GM23338 (cell line): ENCODE data around the gene MIEN1. TPM values are rescaled to one million over a fixed set of nuclear protein-coding genes. Genes with fewer than 3 reads are reported as not detected.

Experiments
- ATAC-seq: fragments of 200-7000 bp; cut with Tn5 transposase; 3 replicates; pipeline ENCODE4 v1.9.1; 2020
- DNase-seq: peaks from one replicate; pipeline ENCODE4 v3.0.0-alpha.2; 2015; ENCODE audit warnings: low spot score
- H2AFZ ChIP-seq: fragments of 200-600 bp; sonication (generic); 2 replicates; pipeline ENCODE4 v1.8.0; 2016; ENCODE audit warnings: antibody characterized with exemption, mild to moderate bottlenecking, moderate library complexity
- H3F3A ChIP-seq: fragments of 200-600 bp; sonication (generic); replicated peaks from 2 replicates; pipeline ENCODE4 v1.8.0; 2017; ENCODE audit warnings: antibody characterized with exemption, mixed run types, low read depth
- H3K27ac ChIP-seq: fragments of 200-600 bp; sonication (generic); 2 replicates; pipeline ENCODE4 v1.6.1; 2016; ENCODE audit warnings: low read depth
- H3K27me3 ChIP-seq: fragments of 200-600 bp; sonication (generic); 2 replicates; pipeline ENCODE4 v1.8.0; 2016; ENCODE audit warnings: mild to moderate bottlenecking, mixed run types, moderate library complexity; ENCODE audit not compliant: insufficient read depth
- H3K36me3 ChIP-seq: fragments of 200-600 bp; sonication (generic); 2 replicates; pipeline ENCODE4 v1.8.0; 2016; ENCODE audit warnings: mild to moderate bottlenecking; ENCODE audit not compliant: insufficient read depth
- H3K4me1 ChIP-seq: fragments of 200-600 bp; sonication (generic); 2 replicates; pipeline ENCODE4 v1.8.0; 2016; ENCODE audit warnings: mild to moderate bottlenecking, moderate library complexity; ENCODE audit not compliant: insufficient read depth
- H3K4me2 ChIP-seq: fragments of 200-600 bp; sonication (generic); 2 replicates; pipeline ENCODE4 v1.7.1; 2017; ENCODE audit warnings: mixed run types
- H3K4me3 ChIP-seq: fragments of 200-600 bp; sonication (generic); 2 replicates; pipeline ENCODE4 v1.6.1; 2016; ENCODE audit warnings: mixed run types
- H3K79me2 ChIP-seq: fragments of 200-600 bp; sonication (generic); replicated peaks from 2 replicates; pipeline ENCODE4 v1.8.0; 2017; ENCODE audit warnings: mild to moderate bottlenecking; ENCODE audit not compliant: insufficient read depth
- H3K9me2 ChIP-seq: fragments of 200-600 bp; sonication (generic); 2 replicates; pipeline ENCODE4 v1.8.0; 2017; ENCODE audit not compliant: insufficient read depth
- H4K20me1 ChIP-seq: fragments of 200-600 bp; sonication (generic); replicated peaks from 2 replicates; pipeline ENCODE4 v1.8.0; 2017; ENCODE audit warnings: mild to moderate bottlenecking; ENCODE audit not compliant: insufficient read depth
- H3K27ac Mint-ChIP-seq: 2 replicates; pipeline ENCODE4 v1.8.0; 2020; ENCODE audit warnings: inconsistent platforms, mild to moderate bottlenecking, moderate library complexity, mixed read lengths
- H3K27me3 Mint-ChIP-seq: 3 replicates; pipeline ENCODE4 v1.8.0; 2022; ENCODE audit warnings: low read depth, mild to moderate bottlenecking, moderate library complexity, mixed read lengths, inconsistent platforms; ENCODE audit not compliant: insufficient read depth, poor library complexity
- H3K36me3 Mint-ChIP-seq: 3 replicates; pipeline ENCODE4 v1.8.0; 2021; ENCODE audit warnings: low read depth, mild to moderate bottlenecking, inconsistent platforms, moderate library complexity, mixed read lengths
- H3K4me1 Mint-ChIP-seq: 3 replicates; pipeline ENCODE4 v1.8.0; 2020; ENCODE audit warnings: mild to moderate bottlenecking, inconsistent platforms, mixed read lengths
- H3K4me3 Mint-ChIP-seq: 3 replicates; pipeline ENCODE4 v1.8.0; 2021; ENCODE audit warnings: moderate library complexity, mild to moderate bottlenecking, inconsistent platforms, mixed read lengths
- H3K9me3 Mint-ChIP-seq: 3 replicates; pipeline ENCODE4 v1.8.0; 2020; ENCODE audit warnings: moderate library complexity, mild to moderate bottlenecking, inconsistent platforms, mixed read lengths
- CTCF ChIP-seq, 2 experiments: fragments of 200-600 bp in 1 of 2; sonication (generic) in 1 of 2; conservative IDR thresholded peaks; 2 replicates each; pipeline versions ENCODE4 v1.5.1 to v1.6.1; 2016 to 2017; ENCODE audit warnings: antibody characterized with exemption in 2 of 2, low read depth in 2 of 2, mild to moderate bottlenecking in 2 of 2, moderate library complexity in 1 of 2
- ETS1 ChIP-seq: IDR thresholded peaks from 2 replicates; pipeline ENCODE4 v1.6.1; 2016; ENCODE audit warnings: antibody characterized with exemption
- EZH2 ChIP-seq: fragments of 200-600 bp; sonication (generic); IDR thresholded peaks from one replicate; pipeline ENCODE4 v1.8.0; 2017; ENCODE audit warnings: antibody characterized with exemption, mild to moderate bottlenecking, low read depth; ENCODE audit not compliant: unreplicated experiment
- NANOG ChIP-seq: IDR thresholded peaks from 2 replicates; pipeline ENCODE4 v1.6.1; 2016; ENCODE audit warnings: antibody characterized with exemption, borderline replicate concordance
- ZNF462 ChIP-seq: fragments of 250-450 bp; sonication (Bioruptor Pico); IDR thresholded peaks from 2 replicates; pipeline ENCODE4 v1.5.0; 2020; ENCODE audit warnings: mild to moderate bottlenecking, moderate library complexity
- polyA plus RNA-seq: library from polyadenylated mRNA; unstranded; fragments of >200 nt; fragmentation: Nextera tagmentation; extraction: Ambion mirVana; gene quantifications from 2 replicates; pipeline ENCODE4 v1.2.1, GENCODE V29; 2016
- total RNA-seq: library from RNA; depleted of rRNA; stranded (reverse); fragments of >200 nt; shearing (Covaris generic); gene quantifications from 2 replicates; pipeline ENCODE4 v1.2.3, GENCODE V29; 2014

The MIEN1 gene
- total and polyA plus RNA-seq, 2 experiments from 2014 or later = 37.1 to 91.8 TPM

- no peak for TF ChIP-seq EZH2
- no peaks in the 10 kb centered on the region for H3K9me2 ChIP-seq
- peaks cover 18% of the 10 kb centered on the region for H3K27me3 ChIP-seq
- no peak overlapping the region for H3K27ac Mint-ChIP-seq
- peak overlapping the region; percentile 86 for H3K4me3 ChIP-seq
- H3K36me3 ChIP-seq = no peaks in the 10 kb centered on the region
- no peaks in the 10 kb centered on the region for H4K20me1 ChIP-seq
- H3K4me1 Mint-ChIP-seq = peaks cover 45% of the 10 kb centered on the region
- H3K9me3 Mint-ChIP-seq = no peaks in the 10 kb centered on the region; the same call in 2 of the 3 replicates
- no peak overlapping the region for H3K27ac ChIP-seq
- ATAC-seq = peak; percentile 14
- no peaks in the 10 kb centered on the region for H3K79me2 ChIP-seq
- H3K4me2 ChIP-seq = peak overlapping the region; percentile 89
- peak; percentile 62 for DNase-seq
- peak overlapping the region; percentile 98 for H2AFZ ChIP-seq
- peaks cover 14% of the 10 kb centered on the region for H3F3A ChIP-seq
- H3K36me3 Mint-ChIP-seq = no peaks in the 10 kb centered on the region
- H3K4me3 Mint-ChIP-seq = peak overlapping the region; percentile 61
- peaks cover 20% of the 10 kb centered on the region; the same call in 1 of the 2 replicates for H3K4me1 ChIP-seq
- peaks cover 37% of the 10 kb centered on the region for H3K27me3 Mint-ChIP-seq
Measured at GRCh38 chr17:39754958-39755553, 24.7 kb upstream of the MIEN1 start.

GRCh38 chr17:39754161-39754957, 24.0 kb upstream of the MIEN1 start:
- Mint-ChIP-seq H3K9me3 (no peaks in the 10 kb centered on the region; the same call in 2 of the 3 replicates), H3K27ac (no peak overlapping the region), H3K36me3 (no peaks in the 10 kb centered on the region), H3K4me3 (peak overlapping the region; percentile 50; the same call in 2 of the 3 replicates), H3K27me3 (peaks cover 33% of the 10 kb centered on the region), H3K4me1 (peaks cover 45% of the 10 kb centered on the region)
- peaks cover 18% of the 10 kb centered on the region for H3K27me3 ChIP-seq
- ATAC-seq (peak; percentile 71), DNase-seq (peak; percentile 74)
- H2AFZ ChIP-seq = peak overlapping the region; percentile 98
- H3K9me2 ChIP-seq = no peaks in the 10 kb centered on the region
- H3K4me3 ChIP-seq = peak overlapping the region; percentile 86
- H3K79me2 ChIP-seq = no peaks in the 10 kb centered on the region
- H4K20me1 ChIP-seq = no peaks in the 10 kb centered on the region
- H3K4me1 ChIP-seq = peaks cover 20% of the 10 kb centered on the region; the same call in 1 of the 2 replicates
- H3F3A ChIP-seq = peaks cover 14% of the 10 kb centered on the region
- no peak overlapping the region for H3K27ac ChIP-seq
- no peaks in the 10 kb centered on the region for H3K36me3 ChIP-seq
- peak overlapping the region; percentile 89 for H3K4me2 ChIP-seq
- no peak for TF ChIP-seq ZNF462
- TF ChIP-seq ETS1 = no peak
- peak; percentile 52 to 89 for TF ChIP-seq CTCF (conservative IDR thresholded peaks at IDR 0.05; ENCODE audit: low read depth in 2 of 2)
- TF ChIP-seq NANOG = no peak
- TF ChIP-seq EZH2 = no peak
